K562 (cell line): ENCODE measurements around the gene FMN1. TPM values are rescaled to one million over a fixed set of nuclear protein-coding genes. Genes with fewer than 3 reads are reported as not detected.

Experiments used
- ATAC-seq: fragments of 200-7000 bp; cut with Tn5 transposase; 3 replicates; pipeline ENCODE4 v1.9.1; 2020; ENCODE audit warnings: moderate library complexity
- BruUV-seq: library from RNA; stranded (reverse); fragments of 400-500 nt; replicated peaks from 2 replicates; lab custom pipeline; 2021; lab: Mats Ljungman, UMichigan
- CTCF ChIA-PET: fragments of 300-600 bp; formaldehyde crosslinking; extraction: SDS; loops from one replicate; lab custom pipeline; 2021; ENCODE audit warnings: low intra/inter-chr PET ratio; lab: Yijun Ruan, JAX
- POLR2A ChIA-PET: fragments of 300-600, 350-650 bp; sonication (Branson Sonifier 250); formaldehyde crosslinking; extraction: SDS; loops from one replicate; lab custom pipeline; 2021; ENCODE audit warnings: antibody characterized with exemption, inconsistent platforms; lab: Yijun Ruan, JAX
- DNase-seq, 4 experiments: peaks; one replicate each; pipeline versions ENCODE4 v3.0.0 to v3.0.0-alpha.2; 2011 to 2018; ENCODE audit warnings: low spot score in 3 of 4, mixed read lengths in 3 of 4; ENCODE audit errors: extremely low read depth in 1 of 4
- FAIRE-seq: peaks from 2 replicates; lab custom pipeline; 2011; peaks lifted over from hg19 to GRCh38; lab: Jason Lieb, UNC
- H2AFZ ChIP-seq: 2 replicates; pipeline ENCODE4 v1.6.0; 2011; ENCODE audit warnings: low read depth, low read length, control low read depth, inconsistent platforms
- H3K27ac ChIP-seq: fragments of 200-600 bp; 3 replicates; pipeline ENCODE4 v1.8.0; 2011; ENCODE audit warnings: low read depth, mild to moderate bottlenecking, control low read depth, inconsistent platforms, low read length, moderate library complexity, mixed read lengths; ENCODE audit errors: extremely low read depth
- H3K27me3 ChIP-seq, 2 experiments: fragments of 300-600 bp in 1 of 2; 2 replicates in 1 of 2; 3 replicates in 1 of 2; pipeline versions ENCODE4 v1.6.0 to v1.8.0; 2011; ENCODE audit warnings: inconsistent platforms in 2 of 2, low read length in 2 of 2, mild to moderate bottlenecking in 1 of 2, mixed read lengths in 1 of 2, moderate library complexity in 1 of 2; ENCODE audit not compliant: control insufficient read depth in 2 of 2, insufficient read depth in 2 of 2
- H3K36me3 ChIP-seq: fragments of 300-600 bp; 3 replicates; pipeline ENCODE4 v1.8.0; 2011; ENCODE audit warnings: mild to moderate bottlenecking, low read length, inconsistent platforms; ENCODE audit not compliant: control insufficient read depth, insufficient read depth
- H3K4me1 ChIP-seq, 2 experiments: fragments of 200-600 bp in 1 of 2; replicated peaks in 1 of 2; 2 replicates in 1 of 2; 3 replicates in 1 of 2; pipeline versions ENCODE4 v1.5.1 to v1.8.0; 2011; ENCODE audit warnings: inconsistent platforms in 2 of 2, low read length in 2 of 2, mild to moderate bottlenecking in 1 of 2, mixed read lengths in 1 of 2, moderate library complexity in 1 of 2; ENCODE audit not compliant: control insufficient read depth in 2 of 2, insufficient read depth in 2 of 2
- H3K4me2 ChIP-seq: 2 replicates; pipeline ENCODE4 v1.6.1; 2011; ENCODE audit warnings: low read length, control low read depth, inconsistent platforms, mixed read lengths; ENCODE audit not compliant: insufficient read depth
- H3K4me3 ChIP-seq: fragments of 200-600 bp; sonication (generic), shearing (Covaris generic); 2 replicates; pipeline ENCODE4 v1.5.1; 2016; ENCODE audit warnings: control low read depth, inconsistent platforms
- H3K79me2 ChIP-seq: fragments of 200-600 bp; 3 replicates; pipeline ENCODE4 v1.8.0; 2011; ENCODE audit warnings: low read length, inconsistent platforms; ENCODE audit not compliant: control insufficient read depth, insufficient read depth
- H3K9ac ChIP-seq, 2 experiments: 2 replicates each; pipeline versions ENCODE4 v1.6.0 to v1.6.1; 2011; ENCODE audit warnings: low read depth in 2 of 2, low read length in 2 of 2, control low read depth in 1 of 2, inconsistent platforms in 1 of 2, mild to moderate bottlenecking in 1 of 2, mixed read lengths in 1 of 2; ENCODE audit not compliant: insufficient read depth in 1 of 2
- H3K9me1 ChIP-seq: one replicate; pipeline ENCODE4 v1.6.0; 2011; ENCODE audit warnings: inconsistent platforms, mild to moderate bottlenecking, low read length, moderate library complexity; ENCODE audit not compliant: control insufficient read depth, insufficient read depth
- H3K9me3 ChIP-seq: replicated peaks from 2 replicates; pipeline ENCODE4 v1.5.1; 2011; ENCODE audit warnings: low read depth, low read length, inconsistent platforms; ENCODE audit not compliant: control insufficient read depth, insufficient read depth
- H4K20me1 ChIP-seq: replicated peaks from 2 replicates; pipeline ENCODE4 v1.6.1; 2011; ENCODE audit warnings: low read length, inconsistent platforms, mixed read lengths; ENCODE audit not compliant: control insufficient read depth, insufficient read depth
- POLR2AphosphoS5 ChIP-seq: IDR thresholded peaks from 2 replicates; pipeline ENCODE4 v1.6.1; 2011; ENCODE audit warnings: mild to moderate bottlenecking, low read depth, low read length, moderate library complexity; ENCODE audit not compliant: control insufficient read depth, insufficient read depth
- POLR2B ChIP-seq: fragments of 450-650 bp; IDR thresholded peaks from 2 replicates; pipeline ENCODE4 v1.6.1; 2018; ENCODE audit warnings: low read depth; ENCODE audit not compliant: partially characterized antibody
- TCF7L2 ChIP-seq: fragments of 150-350 bp; IDR thresholded peaks from 2 replicates; pipeline ENCODE4 v1.6.1; 2016; ENCODE audit warnings: low read depth, mild to moderate bottlenecking, low read length, moderate library complexity
- ZNF644 ChIP-seq: fragments of 200-800 bp; sonication (Bioruptor generic); IDR thresholded peaks from 2 replicates; pipeline ENCODE4 v1.6.1; 2016; ENCODE audit warnings: low read depth, missing genetic modification characterization, missing compliant biosample characterization
- WGBS: fragments of 100-300 bp; shearing (Covaris generic); methylation state at CpG from one replicate; pipeline ENCODE4 v1.1.6; 2016; ENCODE audit warnings: low coverage, mixed read lengths; ENCODE audit not compliant: insufficient coverage; ENCODE audit errors: missing lambda C conversion rate; 5-methylcytosine and 5-hydroxymethylcytosine counted together
- in situ Hi-C: fragments of 300-500 bp; cut with MboI; formaldehyde crosslinking; loops from 4 replicates; pipeline ENCODE4 v1.15.0; 2018; ENCODE audit warnings: inconsistent platforms, mixed read lengths
- intact Hi-C: fragments of 100-400 bp; cut with micrococcal nuclease; formaldehyde crosslinking; loops from 2 replicates; pipeline ENCODE4 v1.14.2; 2022
- polyA plus RNA-seq, 8 experiments: library from polyadenylated mRNA; depleted of rRNA in 4 of 8; stranded (reverse) in 5 of 8; unstranded in 3 of 8; fragments of >200 nt; fragmentation: Nextera tagmentation in 2 of 8; fragmentation: Illumina TruSeq in 1 of 8; extraction: Ambion mirVana in 2 of 8; extraction: Trizol in 1 of 8; gene quantifications; 2 replicates each; pipeline versions ENCODE4 v1.2.1 to v1.2.3, GENCODE V29; 2011 to 2014; ENCODE audit warnings: inconsistent platforms in 1 of 8, missing spikeins in 1 of 8
- total RNA-seq, 7 experiments: library from RNA; depleted of rRNA in 6 of 7; stranded (reverse); fragments of >200 nt in 6 of 7; fragmentation: Illumina TruSeq in 2 of 7; extraction: Trizol in 2 of 7; gene quantifications; 2 replicates each; pipeline versions ENCODE4 v1.2.1 to v1.2.3, GENCODE V29; 2011 to 2021; ENCODE audit warnings: low replicate concordance in 1 of 7
- TF ChIP-seq, protein P1 (sequence below), 2 experiments: IDR thresholded peaks; 2 replicates each; pipeline ENCODE4 v1.6.1; 2012; ENCODE audit warnings: improper control_type of control experiment in 2 of 2, low read depth in 2 of 2, low read length in 2 of 2, borderline replicate concordance in 1 of 2

FMN1 gene
- total and polyA plus RNA-seq, 9 of the 15 experiments (the other 6 are each of a cell fraction or from before 2014, with no cell fraction given): 0.03 to 0.07 (median 0.04) TPM; not detected in 6

DNA sequence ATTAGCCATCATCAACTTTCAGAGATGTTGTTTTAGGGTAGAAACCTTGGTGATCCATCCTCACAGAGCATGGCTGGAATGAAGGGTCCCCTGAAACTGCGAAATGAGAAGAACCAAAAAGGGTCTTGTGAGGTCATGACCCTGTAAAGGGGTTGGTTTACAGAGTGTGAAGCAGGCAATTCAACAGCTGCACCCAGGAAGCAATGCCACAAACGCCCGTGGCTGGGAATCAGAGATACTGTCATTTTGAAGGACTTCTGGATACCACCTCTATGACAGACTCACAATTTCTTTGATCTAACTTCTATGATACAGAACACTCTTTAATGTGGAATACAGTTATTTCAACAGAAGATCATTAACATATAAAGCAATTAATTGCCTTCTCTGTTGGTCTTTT is 397.7 kb downstream of the FMN1 start:
- 0% methylated on average over 3 of the region's 3 CpGs for WGBS
- H3K9ac ChIP-seq: no peak overlapping the region
- intact Hi-C loops: no loop called here
- no peak overlapping the region for H3K27ac ChIP-seq
- H2AFZ ChIP-seq: no peak overlapping the region
- in situ Hi-C loops: no loop called here
- H3K9me1 ChIP-seq: no peaks in the 10 kb centered on the region
- BruUV-seq: no TSS peak
- no peak for DNase-seq
- no peaks in the 10 kb centered on the region for H3K4me1 ChIP-seq
- H3K79me2 ChIP-seq: no peaks in the 10 kb centered on the region
- H3K4me2 ChIP-seq: no peak overlapping the region
- FAIRE-seq: no peak
- H3K36me3 ChIP-seq: no peaks in the 10 kb centered on the region
- TF ChIP-seq POLR2B: no peak
- no peak for TF ChIP-seq POLR2AphosphoS5
- TF ChIP-seq, protein P1, sequence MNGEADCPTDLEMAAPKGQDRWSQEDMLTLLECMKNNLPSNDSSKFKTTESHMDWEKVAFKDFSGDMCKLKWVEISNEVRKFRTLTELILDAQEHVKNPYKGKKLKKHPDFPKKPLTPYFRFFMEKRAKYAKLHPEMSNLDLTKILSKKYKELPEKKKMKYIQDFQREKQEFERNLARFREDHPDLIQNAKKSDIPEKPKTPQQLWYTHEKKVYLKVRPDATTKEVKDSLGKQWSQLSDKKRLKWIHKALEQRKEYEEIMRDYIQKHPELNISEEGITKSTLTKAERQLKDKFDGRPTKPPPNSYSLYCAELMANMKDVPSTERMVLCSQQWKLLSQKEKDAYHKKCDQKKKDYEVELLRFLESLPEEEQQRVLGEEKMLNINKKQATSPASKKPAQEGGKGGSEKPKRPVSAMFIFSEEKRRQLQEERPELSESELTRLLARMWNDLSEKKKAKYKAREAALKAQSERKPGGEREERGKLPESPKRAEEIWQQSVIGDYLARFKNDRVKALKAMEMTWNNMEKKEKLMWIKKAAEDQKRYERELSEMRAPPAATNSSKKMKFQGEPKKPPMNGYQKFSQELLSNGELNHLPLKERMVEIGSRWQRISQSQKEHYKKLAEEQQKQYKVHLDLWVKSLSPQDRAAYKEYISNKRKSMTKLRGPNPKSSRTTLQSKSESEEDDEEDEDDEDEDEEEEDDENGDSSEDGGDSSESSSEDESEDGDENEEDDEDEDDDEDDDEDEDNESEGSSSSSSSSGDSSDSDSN (IDR thresholded peaks at IDR 0.05; ENCODE audit: borderline replicate concordance in 1 of 2, low read depth in 2 of 2, low read length in 2 of 2): no peak
- TF ChIP-seq TCF7L2: no peak
- no peak for TF ChIP-seq ZNF644 (tag)
- TF ChIP-seq, all 486 proteins: peak for 0
- Histone ChIP-seq H3K9me3 (no peaks in the 10 kb centered on the region), H4K20me1 (no peaks in the 10 kb centered on the region), H3K27me3 (peaks cover 0 to 4% of the 10 kb centered on the region in 2 experiments; a peak in 2 of 5 replicates), H3K4me3 (no peak overlapping the region)
- ChIA-PET CTCF (no interaction called here), POLR2A (no interaction called here)
- no peak for ATAC-seq
